GM21447 (cell line): ENCODE results near the gene MSI2.

Experiments used
- ATAC-seq: cut with Tn5 transposase; IDR thresholded peaks from one replicate; pipeline ENCODE4 v1.9.1; 2021; ENCODE audit not compliant: unreplicated experiment

Gene MSI2

GRCh38 chr17:57245786-57246185 is 10.5 kb upstream of the MSI2 start:
- no peak for ATAC-seq

GRCh38 chr17:57246257-57246656 is 10.1 kb upstream of the MSI2 start:
- ATAC-seq, result no peak

GRCh38 chr17:57247261-57247660 is 9.1 kb upstream of the MSI2 start:
- no peak for ATAC-seq

- ATAC-seq, result no peak
Measured at GRCh38 chr17:57247913-57248312, 8.4 kb upstream of the MSI2 start.

- ATAC-seq, result no peak
Measured at GRCh38 chr17:57249520-57249919, 6.8 kb upstream of the MSI2 start.

GRCh38 chr17:57251211-57251787 is 5.0 kb upstream of the MSI2 start:
- no peak for ATAC-seq

- no peak for ATAC-seq
Measured at GRCh38 chr17:57253362-57254065, 2.8 kb upstream of the MSI2 start.

GRCh38 chr17:57255182-57255775 is 1.0 kb upstream of the MSI2 start:
- ATAC-seq, result no peak

GRCh38 chr17:57256708-57257112 is 387 bp downstream of the MSI2 start:
- ATAC-seq, result no peak

- ATAC-seq, result no peak
Measured at GRCh38 chr17:57257195-57257894, 1.0 kb downstream of the MSI2 start.

GRCh38 chr17:57257895-57258851 is 1.9 kb downstream of the MSI2 start:
- no peak for ATAC-seq

- ATAC-seq, result no peak
Measured at GRCh38 chr17:57259306-57259705, 3.0 kb downstream of the MSI2 start.

- ATAC-seq, result no peak
Measured at GRCh38 chr17:57259817-57260216, 3.5 kb downstream of the MSI2 start.

- no peak for ATAC-seq
Measured at GRCh38 chr17:57260325-57261083, 4.2 kb downstream of the MSI2 start.

- ATAC-seq, result no peak
Measured at GRCh38 chr17:57261084-57261461, 4.8 kb downstream of the MSI2 start.

GRCh38 chr17:57262557-57262956 is 6.2 kb downstream of the MSI2 start:
- no peak for ATAC-seq

GRCh38 chr17:57264250-57264649 is 7.9 kb downstream of the MSI2 start:
- no peak for ATAC-seq

GRCh38 chr17:57264776-57265175 is 8.5 kb downstream of the MSI2 start:
- ATAC-seq, result no peak

- ATAC-seq, result no peak
Measured at GRCh38 chr17:57266902-57267311, 10.6 kb downstream of the MSI2 start.

GRCh38 chr17:57268181-57268580 is 11.9 kb downstream of the MSI2 start:
- ATAC-seq, result no peak
